ENCODE results near the gene KCNK3.

KCNK3 gene

DNA sequence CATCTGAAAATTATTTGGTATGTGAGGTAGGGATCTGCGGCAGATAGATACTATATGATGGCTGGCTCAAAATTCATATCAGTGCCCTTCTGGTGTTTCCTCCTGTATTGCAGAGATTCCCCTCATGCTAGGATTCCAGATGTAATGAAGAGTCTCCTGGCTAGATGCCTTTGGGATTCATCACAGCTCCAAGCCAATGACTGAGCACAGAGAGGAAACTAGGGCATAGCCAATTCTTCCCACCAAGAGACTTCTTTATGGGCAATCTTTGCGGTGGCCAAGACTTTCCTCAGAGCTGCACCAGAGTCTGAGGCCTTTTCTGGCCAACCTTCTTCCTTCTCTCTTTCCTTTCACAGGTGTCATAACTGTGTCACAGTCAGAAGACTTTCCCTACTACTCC is 25.9 kb upstream of the KCNK3 start:
- no peak for DNase-seq (ENCODE audit: low spot score)

DNA sequence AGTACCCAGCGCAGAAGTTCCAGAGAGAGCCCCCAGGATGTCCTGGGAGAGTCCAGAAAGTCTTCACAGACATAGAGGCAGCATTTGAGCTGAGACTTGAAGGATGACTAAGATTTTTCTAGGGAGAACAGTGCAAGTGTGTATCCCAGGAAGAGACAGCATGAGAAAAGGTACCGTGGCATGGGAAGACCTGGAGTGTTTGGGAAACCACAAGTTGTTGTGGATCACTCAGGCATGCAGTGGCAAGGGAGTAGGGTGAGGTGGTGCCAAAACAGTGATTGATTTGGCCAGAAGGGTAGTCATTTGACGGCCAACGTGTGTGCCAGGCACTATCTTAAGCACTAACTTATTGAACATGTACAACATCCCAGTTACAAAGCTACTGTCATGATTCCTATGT is 24.5 kb upstream of the KCNK3 start:
- DNase-seq (ENCODE audit: low spot score), result no peak

DNA sequence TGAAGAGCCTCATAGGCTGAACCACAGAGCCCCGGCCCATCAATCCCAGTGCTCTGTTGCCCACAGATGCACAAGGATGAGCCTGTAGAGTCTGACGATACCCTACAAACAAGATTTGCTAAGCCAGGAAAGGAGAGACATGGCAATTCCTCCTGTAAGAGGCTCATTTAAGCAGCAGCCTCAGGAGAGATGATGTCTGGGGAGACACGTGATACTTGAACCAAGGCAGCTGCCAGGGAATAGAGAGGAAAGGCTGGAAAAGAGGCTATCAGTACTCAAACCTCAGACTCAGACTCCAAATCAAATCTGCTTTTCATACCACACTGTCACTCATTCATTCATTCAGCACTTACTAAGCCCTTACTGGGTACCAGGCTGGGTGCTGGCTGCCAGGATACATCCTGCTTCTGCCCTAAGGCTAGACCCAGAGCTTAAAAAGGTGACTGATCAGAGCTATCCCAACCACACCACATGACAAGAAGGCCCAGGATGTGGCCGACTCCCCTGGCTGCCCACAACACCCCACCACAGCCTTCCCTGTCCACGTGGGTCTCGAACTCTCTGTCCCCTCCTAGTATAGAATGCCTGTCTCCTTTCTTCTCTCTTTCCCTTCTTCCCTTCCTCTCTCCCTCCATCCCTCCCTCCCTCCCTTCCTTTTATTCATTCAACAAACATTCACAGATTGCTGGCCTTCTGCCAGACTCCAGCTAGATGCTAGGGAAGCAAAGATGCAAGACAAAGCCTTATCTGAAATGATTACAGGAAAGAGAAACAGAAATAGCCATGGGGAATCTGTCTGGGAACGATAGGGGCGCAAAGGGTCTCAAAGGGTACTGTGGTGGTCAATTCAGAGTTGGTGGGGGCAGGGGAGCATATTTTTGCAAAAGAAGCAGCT is 23.4 kb upstream of the KCNK3 start:
- DNase-seq (ENCODE audit: low spot score), result no peak

DNA sequence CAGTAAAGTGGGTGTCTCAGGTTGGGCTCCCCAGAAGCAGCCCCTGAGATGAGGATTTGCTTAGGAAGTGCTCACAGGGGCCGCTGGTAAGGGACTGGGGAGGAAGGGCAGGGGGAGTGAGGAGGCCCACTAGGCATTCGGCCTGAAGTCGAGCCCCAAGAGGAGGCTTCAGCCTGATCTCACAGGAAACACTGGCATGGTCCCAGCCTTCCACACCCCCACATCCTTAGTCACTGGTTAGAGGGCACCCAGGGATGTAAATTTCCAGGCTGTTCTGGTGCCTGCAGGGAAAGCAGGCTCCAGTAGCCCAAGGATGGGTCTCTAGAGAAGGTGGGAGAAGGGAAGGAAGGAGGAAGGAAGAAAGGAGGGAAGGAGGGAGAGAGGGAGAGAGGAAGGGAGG is 22.4 kb upstream of the KCNK3 start:
- no peak for DNase-seq (ENCODE audit: low spot score)

DNA sequence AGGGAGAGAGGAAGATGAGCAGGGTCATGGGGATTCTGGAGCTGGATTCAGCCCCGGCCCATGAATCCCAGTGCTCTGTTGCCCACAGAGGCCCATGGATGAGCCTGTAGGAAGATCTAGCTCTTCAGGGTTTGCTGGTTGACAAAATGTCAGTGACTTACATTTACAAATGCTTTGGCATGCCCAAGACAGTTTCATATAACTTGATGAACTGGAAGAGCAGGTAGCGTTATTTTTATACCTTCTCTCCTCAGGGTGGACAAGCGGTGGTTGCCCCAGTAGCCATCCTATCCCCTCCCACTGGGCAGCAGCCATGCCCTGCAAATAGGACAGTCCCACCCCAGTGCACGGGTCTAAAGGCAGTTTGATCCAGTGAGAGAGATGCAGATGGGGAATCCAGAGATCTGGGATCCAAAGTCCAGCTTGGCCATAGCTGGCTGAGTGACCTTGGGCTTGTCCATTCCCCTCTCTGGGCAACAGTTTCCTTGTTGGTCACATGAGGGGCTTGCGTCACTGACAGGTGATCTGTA is 21.5 kb upstream of the KCNK3 start:
- DNase-seq (ENCODE audit: low spot score), result no peak

DNA sequence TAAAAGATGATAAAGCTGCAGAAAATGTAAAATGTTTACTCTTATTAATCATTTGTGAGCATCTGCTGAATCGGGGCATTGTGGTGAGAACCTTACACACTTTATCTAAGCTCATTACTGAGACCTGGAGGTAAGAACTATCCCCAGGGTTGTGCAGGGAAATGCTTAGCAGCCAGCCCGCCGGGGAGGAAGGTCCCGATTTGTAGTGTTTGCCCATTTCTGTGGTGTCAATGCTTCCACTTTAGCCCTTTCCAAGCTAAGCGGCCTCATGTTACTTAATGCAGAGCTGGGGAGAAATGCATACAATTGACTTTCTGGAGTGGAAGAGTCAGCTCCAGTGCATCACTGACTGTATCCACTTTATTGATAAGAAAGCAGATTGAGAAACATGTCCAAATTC is 20.8 kb upstream of the KCNK3 start:
- no peak for DNase-seq (ENCODE audit: low spot score)

DNA sequence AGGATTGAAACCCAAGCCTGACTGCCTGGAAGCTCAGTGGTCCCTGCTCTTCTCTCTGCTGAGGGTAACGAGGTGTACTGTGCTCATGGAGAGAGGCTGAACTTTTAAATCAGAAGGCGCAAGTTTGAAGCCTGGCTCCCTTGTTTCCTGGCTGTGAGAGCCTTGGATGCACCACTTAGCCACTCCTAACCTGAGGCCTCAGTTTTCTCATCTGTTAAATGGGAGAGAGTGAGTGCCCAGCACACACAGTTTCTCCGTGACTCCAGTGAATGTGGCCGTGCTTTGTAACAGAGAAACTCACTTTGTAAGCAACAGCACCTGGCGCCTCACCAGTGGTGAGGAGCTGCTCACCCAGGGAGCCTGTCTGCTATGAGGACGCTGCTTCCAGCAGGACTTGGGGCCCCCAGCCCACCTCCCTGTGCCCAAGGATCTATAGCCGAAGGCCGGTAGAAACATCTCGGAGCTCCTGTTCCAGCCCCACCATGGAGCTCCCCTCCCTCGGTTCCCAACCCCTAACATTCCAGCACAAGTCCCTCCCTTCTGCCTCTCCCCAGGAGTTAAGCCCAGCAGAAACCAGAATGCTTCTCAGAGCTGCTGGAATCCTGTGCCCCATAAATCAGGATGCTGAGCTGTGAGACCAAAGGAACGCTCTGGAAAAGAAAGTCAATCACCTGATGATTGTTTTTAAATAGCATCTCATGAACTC is 20.3 kb upstream of the KCNK3 start:
- no peak for DNase-seq (ENCODE audit: low spot score)

DNA sequence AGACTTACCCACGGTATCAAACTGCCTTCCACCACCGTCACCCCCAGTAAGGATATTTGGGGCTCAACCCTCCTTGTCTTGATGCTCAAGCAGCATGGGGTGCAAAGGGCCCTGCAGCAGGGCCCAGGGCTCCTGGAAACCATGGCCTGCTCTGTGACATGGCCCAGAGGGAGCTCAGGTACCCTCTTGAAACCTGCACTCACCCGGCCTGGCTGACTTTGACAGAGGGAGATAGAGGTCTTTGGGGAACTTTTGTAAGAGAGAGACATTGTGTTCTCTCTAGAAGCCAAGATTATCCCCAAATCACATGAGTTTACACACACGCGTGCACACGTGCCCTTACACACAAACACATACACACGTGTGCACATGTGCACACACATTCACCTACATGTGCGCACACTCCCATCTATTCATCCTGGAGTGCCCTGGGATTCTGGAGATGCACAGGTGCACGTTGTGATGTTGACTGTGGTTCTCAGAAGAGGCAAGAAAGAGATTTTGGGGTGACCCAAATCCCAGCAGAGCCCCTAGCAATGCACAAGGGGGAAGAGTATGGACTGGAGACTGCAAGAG is 19.6 kb upstream of the KCNK3 start:
- no peak for DNase-seq (ENCODE audit: low spot score)

DNA sequence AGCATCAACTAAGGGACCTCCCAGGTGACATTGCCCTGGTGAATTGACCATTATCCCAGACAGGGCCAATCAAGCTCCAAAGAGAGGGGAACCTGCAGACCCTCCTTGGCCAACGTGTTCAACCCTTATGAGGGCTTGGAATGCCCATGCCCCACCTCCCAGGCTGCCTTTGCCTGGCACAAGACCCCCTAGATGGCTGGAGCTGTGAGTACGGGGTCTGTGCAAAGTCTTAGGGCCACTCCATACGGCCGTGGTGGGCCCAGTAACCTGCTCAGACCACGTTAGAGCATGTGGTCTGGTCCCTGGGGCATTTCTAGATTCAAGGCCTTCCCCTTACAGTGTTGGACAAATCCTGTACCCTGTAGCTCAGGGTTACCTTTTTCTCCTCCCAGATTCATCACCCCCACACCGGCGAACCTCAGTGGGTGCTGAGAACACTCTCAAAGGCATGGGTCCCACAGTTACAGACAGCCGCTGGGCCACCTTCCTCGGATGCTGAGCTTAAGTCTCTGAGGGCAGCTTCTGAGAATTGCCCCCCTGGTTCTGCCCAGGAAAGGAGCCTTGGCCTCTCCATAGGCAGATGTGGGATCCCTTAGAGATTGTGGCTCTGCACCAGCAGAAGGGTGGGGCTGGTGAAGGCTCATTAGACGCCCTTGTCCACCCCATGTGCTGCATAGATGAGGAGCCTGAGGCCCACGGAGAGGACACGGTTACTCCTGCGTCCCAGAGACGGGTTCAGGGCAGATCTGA is 18.3 kb upstream of the KCNK3 start:
- DNase-seq (ENCODE audit: low spot score), result no peak

DNA sequence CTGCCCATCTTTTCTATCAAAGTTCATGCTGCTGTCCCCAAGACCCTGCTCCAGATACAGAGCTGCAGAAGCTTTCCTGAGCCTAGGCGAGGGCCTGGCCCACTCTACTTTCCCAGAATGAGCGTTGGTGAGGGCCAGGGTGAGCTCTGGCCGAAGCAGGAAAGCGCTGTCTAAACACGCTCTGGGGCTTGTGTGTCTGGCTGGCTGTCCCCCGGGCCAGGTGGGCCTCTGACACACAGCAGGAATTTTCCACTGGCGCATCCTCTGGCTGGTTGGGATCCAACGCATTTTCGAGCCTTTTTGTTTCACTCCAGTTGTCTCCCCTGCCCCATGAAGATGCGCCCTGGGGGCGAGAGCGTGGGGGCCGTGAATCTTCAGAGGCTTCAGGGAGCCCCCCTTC is 17.8 kb upstream of the KCNK3 start:
- no peak for DNase-seq (ENCODE audit: low spot score)

DNA sequence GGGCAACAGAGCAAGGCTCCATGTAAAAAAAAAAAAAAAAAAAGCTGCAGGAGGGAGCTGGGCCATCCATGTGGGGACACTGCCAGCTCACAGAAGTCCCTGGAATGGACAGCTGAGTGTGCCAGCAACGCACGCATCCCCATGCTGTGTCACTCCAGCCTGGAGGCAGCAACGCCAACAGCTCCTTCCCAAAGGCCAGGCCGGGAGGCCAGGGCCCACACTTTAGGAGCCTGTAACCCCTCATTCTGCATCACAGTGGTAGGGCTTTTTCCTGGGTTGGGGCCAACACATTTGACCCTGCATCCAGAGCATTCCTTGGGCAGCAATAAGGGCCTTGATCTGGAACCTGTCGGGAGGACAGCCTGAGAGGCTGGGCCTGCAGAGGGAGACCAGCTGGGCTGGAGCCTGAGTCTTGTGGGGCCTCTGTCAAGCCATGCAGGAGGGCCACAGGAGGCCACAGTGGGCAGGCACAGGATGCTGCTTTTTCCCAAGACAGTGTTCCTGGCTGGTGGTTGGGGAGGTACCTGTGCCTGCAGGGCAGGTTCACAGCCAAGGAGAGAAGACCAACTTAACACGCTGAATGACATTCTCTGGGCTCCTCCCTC is 16.8 kb upstream of the KCNK3 start:
- no peak for DNase-seq (ENCODE audit: low spot score)

DNA sequence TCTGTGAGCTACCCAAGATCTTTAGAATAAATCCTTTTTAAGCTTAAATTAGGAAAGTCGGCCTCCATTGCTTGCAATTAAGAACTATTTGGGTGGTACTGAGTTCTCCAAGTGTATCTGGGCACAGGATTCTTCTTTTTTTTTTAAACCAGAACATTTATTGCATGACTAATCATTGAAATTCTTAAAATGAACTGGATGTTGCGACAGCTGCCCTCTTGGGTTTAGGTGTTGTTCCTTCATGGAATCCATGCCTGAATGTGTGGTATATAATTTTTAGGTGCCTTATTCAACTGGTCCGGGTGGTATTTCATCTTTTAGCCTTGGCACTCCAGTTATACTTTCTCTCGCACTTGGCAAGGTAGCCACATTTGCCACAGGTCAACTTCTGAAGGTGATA is 14.5 kb upstream of the KCNK3 start:
- no peak for DNase-seq (ENCODE audit: low spot score)

DNA sequence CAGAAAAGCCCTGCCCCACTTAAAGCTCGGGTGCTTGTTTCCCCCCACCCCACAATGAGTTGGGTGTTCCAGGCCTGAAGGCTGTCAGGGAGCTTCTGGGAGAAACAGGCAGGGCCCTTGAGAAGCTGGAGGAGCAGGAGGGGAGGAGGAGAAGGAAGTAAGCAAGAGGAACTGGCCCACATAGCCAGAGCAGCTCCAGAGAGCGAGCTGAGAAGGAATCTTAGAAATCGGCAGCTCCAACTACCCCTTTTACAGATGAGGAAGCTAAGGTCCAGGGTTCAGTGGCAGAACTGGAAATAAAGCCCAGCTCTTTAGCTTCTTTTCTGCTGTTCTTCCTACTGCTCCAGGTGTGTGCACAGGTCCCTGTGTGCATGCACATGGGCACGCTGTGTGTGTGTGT is 12.7 kb upstream of the KCNK3 start:
- DNase-seq (ENCODE audit: low spot score), result no peak

DNA sequence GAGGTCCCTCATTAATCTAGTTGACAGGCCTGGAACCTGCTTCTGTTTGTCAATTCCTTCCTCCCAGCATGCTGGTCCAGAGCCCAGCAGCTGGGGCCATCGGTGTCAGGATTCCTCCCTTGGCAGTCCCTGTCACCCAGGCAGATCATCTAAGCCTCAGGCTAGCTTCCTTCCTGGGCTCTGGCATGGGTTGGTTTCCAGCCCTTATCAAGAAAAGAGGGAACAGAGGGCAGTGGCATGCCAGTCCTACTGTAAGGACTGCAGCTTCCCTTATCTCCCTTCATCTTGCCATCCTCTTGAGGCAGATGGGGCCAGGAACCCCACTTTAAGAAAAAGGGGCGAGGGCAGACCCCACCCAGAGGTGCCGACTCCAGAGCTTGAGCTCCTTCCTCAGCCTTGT is 10.9 kb upstream of the KCNK3 start:
- DNase-seq (ENCODE audit: low spot score), result no peak

DNA sequence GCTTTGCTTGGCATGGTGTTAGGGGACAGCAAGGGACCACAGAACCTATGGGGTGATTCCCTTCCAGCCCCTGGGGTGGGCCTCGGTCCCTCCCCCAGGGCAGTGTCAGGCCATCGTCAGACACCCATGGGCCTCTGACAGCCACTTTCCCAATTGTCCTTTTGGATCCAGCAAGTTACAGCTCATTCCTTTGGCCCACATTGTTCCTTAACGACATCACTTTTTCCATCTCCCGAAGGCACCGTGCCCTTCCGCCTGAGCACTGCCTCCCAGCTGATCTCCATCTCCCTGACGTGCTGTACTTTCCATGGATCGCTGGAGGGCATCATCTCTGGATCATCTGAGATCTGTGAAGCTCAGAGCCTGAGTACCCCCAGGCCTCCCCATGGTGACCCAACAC is 10.4 kb upstream of the KCNK3 start:
- DNase-seq (ENCODE audit: low spot score), result no peak

DNA sequence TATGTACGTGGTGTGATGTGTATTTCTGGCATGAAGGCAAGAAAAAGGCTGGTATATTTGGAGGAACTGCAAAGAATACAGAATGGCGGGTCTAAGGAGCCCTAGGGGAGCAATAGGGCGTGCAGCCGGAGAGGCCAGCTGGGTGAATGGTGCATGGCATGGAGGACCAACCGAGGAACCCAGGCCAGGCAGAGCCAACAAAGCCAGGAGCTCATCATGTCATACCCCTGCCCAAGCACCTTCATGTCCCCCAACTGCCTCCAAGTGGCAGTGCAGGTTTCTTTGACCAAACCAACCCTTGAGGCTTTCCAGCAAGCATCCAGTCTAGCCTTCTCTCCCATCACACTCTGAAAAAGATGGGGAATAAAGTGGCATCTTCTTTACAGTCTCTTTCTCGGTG is 8.9 kb upstream of the KCNK3 start:
- DNase-seq (ENCODE audit: low spot score), result no peak

DNA sequence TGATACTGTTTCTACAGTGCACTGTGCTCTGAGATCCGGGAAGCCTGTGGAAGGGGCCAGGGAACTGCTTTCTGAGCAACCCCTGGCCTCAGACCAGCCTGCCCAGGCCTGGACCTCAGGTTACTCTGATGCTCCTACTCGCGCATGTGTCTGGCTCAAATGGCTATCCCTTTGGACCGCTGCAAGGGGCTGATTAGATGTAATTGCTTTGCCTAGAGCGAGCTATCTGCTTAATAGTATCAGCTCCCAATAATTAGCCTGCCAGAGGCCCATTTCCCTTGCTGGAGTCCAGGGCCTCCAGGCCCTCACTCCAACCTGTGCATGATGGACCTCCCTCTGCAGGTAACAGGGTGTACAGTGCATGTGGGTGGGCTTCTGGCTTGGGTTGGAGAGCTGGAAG is 7.2 kb upstream of the KCNK3 start:
- no peak for DNase-seq (ENCODE audit: low spot score)

DNA sequence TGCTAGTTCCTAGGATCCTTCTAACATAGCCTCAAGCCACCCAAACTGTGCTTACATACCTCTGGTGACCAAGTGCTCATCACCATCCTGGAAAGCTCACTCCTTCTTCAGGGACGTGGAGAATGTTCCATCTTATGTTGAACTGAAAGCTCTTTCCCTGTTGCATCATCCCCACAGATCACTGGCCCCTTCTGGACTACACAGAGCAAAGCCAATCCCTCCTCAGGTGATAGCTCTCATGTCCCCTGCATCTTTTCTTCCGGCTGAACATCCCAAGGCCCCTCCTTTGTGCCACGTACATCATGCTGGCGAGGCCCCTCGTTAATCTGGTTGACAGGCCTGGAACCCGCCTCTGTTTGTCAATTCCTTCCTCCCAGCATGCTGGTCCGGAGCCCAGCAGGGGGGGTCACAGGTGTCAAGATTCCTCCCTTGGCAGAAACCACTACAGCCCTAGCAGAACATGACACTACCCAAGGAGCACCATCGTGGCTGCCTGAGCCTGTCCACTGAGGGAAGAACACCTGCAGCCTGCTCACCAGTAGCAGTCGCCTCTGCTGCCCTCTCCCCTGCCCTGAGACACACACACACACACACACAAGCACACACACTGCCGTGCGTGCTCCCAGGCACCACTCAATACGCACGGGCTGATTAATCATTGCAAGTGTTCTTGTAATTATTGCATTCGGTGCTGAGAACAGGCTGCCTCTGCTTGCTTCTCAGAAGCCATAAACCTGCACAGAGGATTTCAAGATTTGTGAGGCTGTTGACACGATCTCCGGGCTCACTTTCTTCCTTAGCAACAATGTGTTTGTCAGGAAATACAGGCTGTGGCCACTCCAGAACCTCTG is 6.3 kb upstream of the KCNK3 start:
- DNase-seq (ENCODE audit: low spot score), result no peak

DNA sequence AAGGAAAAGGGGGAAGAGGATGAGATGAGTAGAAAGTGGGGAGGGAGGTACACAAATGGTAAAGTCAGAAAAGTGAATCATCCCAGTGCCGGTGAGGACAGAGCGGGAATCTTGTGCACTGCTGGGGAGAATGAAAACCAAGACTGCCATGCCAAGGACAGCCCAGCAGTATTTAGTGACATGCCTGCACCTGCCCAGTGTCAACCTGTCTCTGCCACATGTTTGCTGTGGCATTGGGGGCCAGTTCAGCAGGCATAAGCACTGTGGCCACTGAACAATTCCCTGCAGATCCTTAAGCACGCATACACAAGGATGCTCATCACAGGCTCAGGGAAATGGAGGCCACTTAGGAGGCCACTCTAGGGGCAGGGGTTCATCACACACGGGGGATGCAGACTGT is 5.2 kb upstream of the KCNK3 start:
- DNase-seq (ENCODE audit: low spot score), result no peak

DNA sequence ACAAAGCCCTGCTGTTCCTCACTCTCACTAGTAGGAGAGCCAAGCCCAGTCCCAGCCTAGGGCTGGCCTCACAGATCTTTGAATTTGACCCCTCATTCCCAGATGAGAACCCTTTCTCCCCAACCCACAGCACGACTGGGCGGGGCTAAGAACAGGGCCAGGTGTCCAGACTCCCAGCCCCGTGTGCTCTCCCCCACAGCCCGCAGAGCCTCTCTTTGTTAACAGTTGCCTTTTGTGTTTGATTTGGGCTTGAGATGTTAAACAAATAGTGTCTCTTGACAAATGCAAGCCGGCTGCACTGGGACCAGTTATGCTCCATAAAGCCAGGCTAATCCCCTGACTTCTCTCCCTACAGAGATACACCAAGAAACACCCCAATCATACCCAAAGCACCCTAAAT is 4.7 kb upstream of the KCNK3 start:
- no peak for DNase-seq (ENCODE audit: low spot score)

DNA sequence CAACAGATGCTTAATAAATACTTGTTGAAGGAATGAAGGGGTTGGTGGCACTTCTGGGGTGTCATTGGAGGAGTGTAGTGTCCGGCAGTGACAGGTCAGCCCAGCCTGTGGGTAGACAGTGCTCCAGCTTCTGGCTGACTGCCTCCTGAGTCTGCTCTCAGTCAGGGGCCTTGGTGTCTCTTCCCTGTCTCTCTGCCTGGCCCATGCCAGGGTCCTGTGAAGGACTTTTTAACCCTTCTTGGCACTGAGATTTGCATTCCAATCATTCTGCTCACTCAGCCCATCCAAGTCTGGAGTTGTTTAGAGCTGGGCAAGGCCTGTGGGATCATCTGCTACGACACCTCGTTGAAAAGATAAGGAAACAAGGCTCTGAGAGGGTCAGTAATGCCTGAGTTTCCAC is 1.4 kb upstream of the KCNK3 start:
- DNase-seq (ENCODE audit: low spot score), result no peak

Data from globus pallidus (tissue), 1 donor.